Stimulated activated naive CD4-positive, alpha-beta T cell (primary cell): ENCODE measurements around the gene PLXND1.

ENCODE experiments used
- DNase-seq, 6 experiments: peaks; one replicate each; lab custom pipeline; 2025; lab: John Stamatoyannopoulos, UW

PLXND1 gene

GRCh38 chr3:129561619-129562248 is 44.7 kb downstream of the PLXND1 start:
- DNase-seq: no peak

GRCh38 chr3:129560911-129561594 is 45.4 kb downstream of the PLXND1 start:
- DNase-seq: no peak

GRCh38 chr3:129560269-129560787 is 46.1 kb downstream of the PLXND1 start:
- DNase-seq: no peak

- no peak for DNase-seq
These were observed 46.9 kb downstream of the PLXND1 start for GRCh38 chr3:129559565-129560079.

- no peak for DNase-seq
These were observed 47.5 kb downstream of the PLXND1 start for GRCh38 chr3:129558772-129559564.

GRCh38 chr3:129558081-129558771 is 48.2 kb downstream of the PLXND1 start:
- no peak for DNase-seq

- DNase-seq: no peak
These were observed 49.0 kb downstream of the PLXND1 start for GRCh38 chr3:129557548-129557894.

- no peak for DNase-seq
These were observed 49.5 kb downstream of the PLXND1 start for GRCh38 chr3:129556890-129557547.

GRCh38 chr3:129556358-129556695 is 50.1 kb downstream of the PLXND1 start:
- DNase-seq: no peak

- DNase-seq: no peak
These were observed 50.7 kb downstream of the PLXND1 start for GRCh38 chr3:129555616-129556357.

GRCh38 chr3:129555153-129555550 is 51.3 kb downstream of the PLXND1 start:
- no peak for DNase-seq

GRCh38 chr3:129554356-129555152 is 51.9 kb downstream of the PLXND1 start:
- no peak for DNase-seq

GRCh38 chr3:129553719-129554118 is 52.8 kb downstream of the PLXND1 start:
- DNase-seq: no peak

- DNase-seq: no peak
These were observed 53.3 kb downstream of the PLXND1 start for GRCh38 chr3:129553171-129553570.

- no peak for DNase-seq
These were observed 54.0 kb downstream of the PLXND1 start for GRCh38 chr3:129552287-129553050.

- DNase-seq: no peak
These were observed 56.7 kb downstream of the PLXND1 start for GRCh38 chr3:129549805-129550204.

GRCh38 chr3:129549006-129549800 is 57.3 kb downstream of the PLXND1 start:
- DNase-seq: no peak
